ENCODE measurements around the gene SNUPN.

SNUPN gene

DNA sequence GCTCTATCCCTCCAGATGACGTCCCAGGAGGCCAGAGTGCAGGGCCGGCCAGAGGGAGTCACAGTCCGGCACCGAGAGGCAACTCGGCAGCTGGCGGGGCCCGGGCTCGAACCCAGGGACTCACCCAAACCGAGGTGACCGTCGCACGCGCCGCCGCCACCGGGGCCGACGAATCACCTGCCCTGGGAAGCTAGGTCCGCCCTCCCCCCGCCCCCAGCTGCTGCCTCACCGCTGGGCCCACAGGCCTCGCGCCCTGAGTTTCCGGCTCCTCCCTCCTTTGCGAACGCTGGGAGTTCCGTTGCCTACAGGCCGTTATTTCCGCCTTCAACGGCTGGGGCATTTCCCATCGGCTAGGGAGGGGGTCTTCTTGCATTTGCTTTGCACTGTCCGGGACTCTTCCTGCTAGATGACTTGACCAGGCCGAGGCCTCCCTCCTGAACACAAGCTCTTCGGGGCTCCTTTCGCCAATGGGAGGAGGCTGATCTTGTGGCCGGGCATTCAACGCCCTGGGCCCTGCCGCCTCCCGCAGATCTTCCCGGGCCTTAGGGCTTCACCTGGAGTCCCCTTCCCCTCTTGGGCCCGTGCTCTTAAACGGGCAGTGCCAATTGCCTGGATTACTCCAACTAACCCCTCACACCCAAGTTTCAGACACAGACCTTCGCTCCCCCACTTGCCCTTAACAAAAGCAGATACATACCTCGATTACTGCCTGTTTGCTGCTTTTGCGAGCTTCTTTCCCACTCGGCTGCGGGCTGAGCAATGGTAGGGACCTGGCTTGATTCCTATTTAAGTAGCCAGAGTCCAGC, at the start of gene SNUPN:
TSS of gene SNUPN (minus strand) at position 184 of the 806 bp plus-strand sequence. CDS start 4,674 bp downstream, outside the sequence.
- DNase-seq (ENCODE audit: low spot score): peak; percentile 96

- DNase-seq (ENCODE audit: low spot score): no peak
Measured at GRCh38 chr15:75674366-75674765, 48.8 kb upstream of the SNUPN start.

GRCh38 chr15:75673426-75674235, 48.1 kb upstream of the SNUPN start:
- no peak for DNase-seq (ENCODE audit: low spot score)

- DNase-seq (ENCODE audit: low spot score): no peak
Measured at GRCh38 chr15:75672646-75673425, 47.3 kb upstream of the SNUPN start.

DNA sequence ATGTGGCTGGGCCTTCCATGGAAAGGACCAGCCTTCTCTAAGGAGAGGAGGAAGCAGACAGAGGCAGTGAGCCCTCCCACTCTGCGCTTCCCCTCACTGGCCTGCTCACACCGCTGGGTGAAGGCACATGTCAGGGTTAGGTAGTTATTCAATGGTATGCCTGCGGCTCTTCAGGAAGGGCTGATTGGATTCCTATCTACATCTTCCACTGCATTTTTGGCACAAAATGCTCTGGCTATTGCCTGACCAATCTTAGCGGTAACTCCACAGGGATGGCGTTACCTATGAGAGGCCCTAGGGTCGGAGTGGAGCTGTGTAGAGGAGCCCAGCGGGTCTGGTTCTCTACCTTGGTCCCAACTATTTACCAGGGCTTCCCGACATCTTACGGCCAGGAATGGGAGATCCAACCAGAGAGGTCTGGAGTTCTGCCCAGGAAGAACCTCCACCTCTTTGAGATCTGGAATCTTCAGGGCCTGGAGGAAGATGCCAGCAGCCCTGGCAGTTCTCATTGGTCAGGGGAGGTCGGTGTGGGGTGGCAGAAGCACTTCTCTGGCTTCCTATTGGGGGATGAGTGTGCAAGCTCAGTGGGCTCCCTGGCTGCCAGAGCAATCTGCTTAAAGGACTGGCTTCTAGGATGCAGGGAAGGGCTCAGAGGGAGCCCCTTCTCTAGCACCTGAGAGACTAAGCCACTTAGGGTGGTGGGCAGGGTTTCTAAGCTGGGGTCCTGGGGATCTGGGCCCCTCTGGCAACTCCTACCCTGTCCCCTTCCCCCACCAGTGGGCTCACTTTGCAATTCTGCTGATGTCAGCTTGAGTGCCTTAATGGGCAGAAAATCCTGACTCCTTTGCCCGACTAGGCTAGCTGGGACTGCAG, 46.4 kb upstream of the SNUPN start:
- DNase-seq (ENCODE audit: low spot score): no peak

- no peak for DNase-seq (ENCODE audit: low spot score)
Measured at GRCh38 chr15:75669879-75670212, 44.3 kb upstream of the SNUPN start.

DNA sequence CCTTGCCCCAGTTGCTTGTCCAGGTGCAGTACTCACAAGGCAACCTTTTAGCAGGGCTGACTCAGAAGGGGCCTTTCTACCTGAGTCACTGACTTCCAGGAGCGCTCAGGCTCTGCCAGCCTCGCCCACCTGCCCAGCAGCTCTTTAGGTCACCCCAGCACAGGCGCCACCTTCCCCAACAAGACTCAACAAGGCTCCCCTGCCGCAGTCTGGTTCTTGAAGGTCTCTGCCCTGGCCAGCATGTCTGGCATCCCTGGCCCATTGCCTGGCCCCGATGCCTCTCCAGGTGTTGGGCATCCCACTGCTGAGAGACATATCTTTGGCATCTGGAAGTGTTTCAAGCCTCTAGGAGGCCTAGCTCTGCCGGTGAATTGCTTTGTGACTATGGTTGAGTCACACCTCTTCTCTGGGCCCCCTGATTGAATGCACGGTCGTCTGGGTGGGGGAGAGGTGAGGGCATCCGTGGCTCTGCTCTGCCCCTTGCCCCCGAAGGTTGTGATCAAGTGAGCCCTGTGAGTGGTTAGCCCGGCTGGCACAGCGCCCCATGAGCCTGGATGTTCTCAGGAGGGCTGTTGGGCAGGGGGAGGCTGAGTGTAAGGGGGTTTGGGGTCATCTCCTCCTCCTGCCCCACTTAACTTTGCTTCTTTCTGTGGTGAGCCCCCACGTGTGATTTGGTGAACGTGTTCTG, 43.8 kb upstream of the SNUPN start:
- no peak for DNase-seq (ENCODE audit: low spot score)

- no peak for DNase-seq (ENCODE audit: low spot score)
Measured at GRCh38 chr15:75666823-75667501, 41.4 kb upstream of the SNUPN start.

DNA sequence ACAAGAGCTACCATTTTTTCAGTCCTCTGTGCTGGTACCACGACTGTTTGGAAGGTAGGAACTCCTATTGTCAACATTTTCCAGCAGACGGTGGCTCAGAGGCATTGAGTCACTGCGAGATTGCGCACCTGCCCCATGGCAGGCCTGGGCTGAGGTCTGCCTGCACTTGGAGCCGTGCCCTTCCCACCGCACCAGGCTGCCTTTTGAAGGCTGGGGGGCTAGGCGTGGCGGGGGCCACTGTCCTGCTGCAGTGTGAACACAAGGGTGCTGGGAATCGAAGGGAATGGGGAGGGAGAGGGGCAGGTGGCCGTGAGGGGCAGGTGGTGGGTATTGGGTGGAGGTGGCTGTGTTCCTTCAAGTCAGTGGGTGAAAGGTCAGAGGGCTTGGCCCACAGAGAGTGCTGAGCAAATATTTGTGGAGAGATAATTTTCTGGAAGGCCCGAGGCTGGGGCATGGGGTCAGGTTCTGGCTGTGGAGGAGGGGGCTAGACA, 38.5 kb upstream of the SNUPN start:
- DNase-seq (ENCODE audit: low spot score): no peak

DNA sequence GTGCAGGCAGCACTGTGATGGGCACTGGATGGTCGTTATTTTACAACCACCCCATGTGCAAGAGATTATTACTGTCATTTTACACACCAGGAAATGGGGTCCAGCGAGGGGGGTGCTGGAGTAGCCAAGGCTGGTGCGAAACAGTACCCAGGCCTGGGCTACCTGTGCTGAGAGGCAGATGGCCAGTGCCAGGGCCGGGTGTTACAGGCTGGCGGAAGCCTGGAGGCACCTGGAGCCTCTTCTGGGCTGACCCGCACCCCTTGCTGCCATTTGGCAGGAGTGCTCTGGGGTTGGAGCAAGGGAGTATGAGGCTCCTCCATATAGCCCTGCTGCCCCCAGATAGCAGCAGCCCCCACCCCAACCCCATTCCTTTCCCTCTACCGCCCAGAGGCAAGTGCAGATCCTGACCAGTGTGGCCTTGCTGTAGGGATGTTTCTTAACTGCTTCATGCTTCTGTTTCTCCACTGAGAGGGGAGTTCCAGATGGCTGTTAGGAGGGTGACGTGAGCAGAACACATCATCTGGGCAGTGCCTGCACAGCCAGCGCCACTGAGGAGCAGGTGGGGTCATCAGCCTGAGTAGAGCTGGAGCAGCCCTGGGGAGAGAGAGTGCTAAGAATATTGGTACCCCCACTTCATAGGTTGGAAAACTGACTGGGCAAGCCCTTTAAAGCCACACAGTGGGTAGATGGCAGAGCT, 37.4 kb upstream of the SNUPN start:
- DNase-seq (ENCODE audit: low spot score): no peak

- no peak for DNase-seq (ENCODE audit: low spot score)
Measured at GRCh38 chr15:75661756-75662140, 36.2 kb upstream of the SNUPN start.

DNA sequence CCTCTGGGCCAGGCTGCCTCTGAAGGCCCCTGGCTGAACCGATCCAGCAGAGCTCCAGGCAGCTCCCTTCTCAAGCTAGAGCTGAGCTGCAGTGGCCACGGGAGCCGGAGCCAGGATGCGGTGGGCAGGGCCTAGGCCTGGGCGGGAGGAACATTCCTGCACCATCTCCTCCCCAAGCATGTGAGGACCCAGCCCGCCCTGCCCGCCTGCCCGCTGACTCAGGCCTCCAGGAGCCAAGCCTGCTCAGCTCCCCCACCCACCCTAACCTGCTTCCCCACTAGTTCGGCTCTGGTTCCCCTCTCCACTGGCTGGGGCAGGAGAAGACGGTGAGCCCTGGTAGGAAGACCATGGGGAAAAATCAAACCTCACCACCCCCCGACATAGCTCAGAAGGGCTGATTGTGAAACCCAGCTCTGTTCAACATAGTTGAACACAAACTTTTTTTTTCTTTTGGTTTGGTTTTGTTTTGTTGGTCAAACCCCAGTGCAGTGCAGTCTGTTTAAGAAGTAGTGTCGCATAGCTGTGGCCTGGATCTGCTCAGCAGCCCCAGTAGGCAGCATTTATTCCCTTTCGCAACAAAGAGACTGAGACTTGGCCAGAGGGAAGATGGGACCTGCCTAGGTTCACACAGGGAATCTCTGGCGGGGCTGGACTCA, 35.7 kb upstream of the SNUPN start:
- DNase-seq (ENCODE audit: low spot score): no peak

DNA sequence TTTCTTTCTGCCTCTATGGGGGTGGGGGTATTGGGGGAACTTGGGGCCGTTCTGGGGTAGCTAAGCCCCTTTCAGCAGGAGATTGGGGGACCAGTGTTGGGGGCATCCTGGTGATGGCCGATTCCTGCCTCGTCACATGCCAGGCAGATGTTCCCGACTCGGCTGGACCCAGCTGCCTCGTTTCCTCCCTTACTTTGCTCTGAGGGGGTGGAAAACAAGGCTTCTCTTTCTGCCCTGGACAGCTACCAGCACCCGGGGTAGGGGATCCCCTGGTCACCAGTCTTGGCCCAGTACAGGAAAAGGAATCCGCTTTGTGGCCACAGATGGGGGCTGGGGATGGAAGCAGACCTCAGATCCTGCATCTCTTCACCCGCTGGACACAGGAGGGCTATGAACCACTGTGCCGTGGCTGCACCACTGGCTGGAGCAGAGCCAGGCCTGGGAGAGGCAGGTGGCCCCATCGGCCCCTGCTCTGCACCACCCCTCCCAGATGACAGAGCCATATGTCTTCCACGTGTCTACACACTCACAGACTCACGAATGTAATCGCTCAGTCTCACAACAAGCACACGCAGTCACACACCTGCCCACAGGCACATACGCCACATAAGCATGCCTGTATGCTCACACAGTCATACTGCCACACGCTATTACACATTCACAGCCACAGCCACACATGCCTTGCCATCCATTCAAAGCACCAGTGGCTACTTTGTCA, 34.6 kb upstream of the SNUPN start:
- DNase-seq (ENCODE audit: low spot score): no peak

DNA sequence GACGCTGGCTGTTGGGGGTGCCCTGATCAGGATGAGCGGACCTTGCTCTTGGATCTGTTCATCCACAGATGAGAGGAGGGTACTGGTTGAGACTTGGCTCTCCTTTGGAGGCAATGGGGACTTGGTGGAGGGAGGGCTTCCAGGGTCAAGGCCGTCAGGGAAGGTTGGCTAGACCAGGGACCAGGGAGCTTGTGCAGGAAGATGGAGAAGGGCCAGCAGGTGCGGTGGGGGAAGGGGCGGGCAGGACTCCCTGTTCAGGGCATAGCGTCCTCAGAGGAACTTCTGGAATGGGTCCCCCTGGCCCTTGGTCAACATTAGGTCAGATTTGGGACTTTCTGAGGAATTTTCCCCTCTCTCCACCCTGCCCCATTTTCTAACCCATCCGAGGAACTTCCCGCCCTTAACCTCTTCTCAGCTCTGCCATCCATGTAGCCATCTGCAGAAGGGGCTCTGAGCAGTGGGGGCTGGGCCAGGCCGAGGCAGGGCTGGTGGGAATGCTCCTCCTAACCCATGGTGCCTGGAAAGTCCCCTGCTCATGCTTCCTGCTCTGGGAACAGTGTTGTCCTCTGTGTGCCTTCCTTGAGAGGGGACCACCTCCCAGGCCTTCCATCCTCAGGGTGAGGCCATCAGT, 33.7 kb upstream of the SNUPN start:
- no peak for DNase-seq (ENCODE audit: low spot score)

DNA sequence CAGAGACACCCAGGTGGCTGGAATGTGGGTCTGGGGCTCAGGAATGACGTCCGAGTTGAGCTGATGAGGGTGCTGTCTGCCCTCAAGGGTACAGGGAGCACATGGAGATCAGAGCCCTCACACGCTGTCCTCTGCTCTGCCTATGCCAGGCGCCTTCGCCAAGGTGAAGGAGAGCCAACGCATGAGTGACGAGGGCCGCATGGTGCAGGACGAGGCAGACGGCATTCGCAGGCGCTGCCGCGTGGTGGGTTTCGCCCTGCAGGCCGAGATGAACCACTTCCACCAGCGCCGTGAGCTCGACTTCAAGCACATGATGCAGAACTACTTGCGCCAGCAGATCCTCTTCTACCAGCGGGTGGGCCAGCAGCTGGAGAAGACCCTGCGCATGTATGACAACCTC, 31.3 kb upstream of the SNUPN start:
- DNase-seq (ENCODE audit: low spot score): no peak

DNA sequence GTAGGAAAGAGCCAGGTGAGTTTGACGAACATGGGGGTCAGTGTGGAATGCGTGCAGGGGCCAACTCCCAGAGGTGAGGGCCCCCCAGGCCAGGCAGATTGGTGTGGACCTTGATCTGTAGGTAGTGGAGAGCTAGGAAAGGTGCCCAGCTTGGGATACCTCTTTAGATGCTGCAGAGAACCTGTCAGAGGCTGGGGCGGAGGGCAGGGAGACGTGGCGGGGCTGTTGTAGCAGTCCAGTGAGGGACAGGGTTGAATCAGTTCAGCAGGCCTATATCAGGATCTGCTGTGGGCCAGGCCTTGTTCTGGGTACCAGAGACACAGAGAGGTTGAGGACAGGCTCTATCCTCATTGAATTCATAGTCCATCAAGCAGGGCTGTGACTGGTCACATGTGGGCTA, 30.8 kb upstream of the SNUPN start:
- DNase-seq (ENCODE audit: low spot score): no peak

DNA sequence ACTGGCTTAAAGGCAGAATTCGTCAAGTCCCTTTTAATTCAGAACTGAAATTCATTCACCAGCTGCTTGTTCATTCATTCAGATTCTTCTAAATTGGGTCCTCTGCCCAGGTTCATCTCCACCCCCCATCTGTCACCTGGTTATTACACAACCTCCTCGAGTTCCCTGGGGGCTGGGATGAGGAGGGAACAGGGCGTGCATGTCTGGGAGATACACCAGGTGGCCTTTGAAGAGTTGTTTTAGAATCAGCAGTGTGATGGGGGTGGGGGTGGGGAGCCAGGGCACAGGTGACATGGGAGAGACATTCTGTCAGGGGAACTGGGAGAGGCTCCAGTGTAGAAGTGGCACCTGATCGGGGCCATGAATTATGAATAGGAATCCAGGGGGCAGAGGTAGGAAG, 30.4 kb upstream of the SNUPN start:
- DNase-seq (ENCODE audit: low spot score): no peak
